Prostate gland (tissue), 2 donors: ENCODE measurements around the gene SRRD. TPM values are rescaled to one million over a fixed set of nuclear protein-coding genes. Genes with fewer than 3 reads are reported as not detected.
"Not testable (repeated sequence)": the region's sequence is repeated elsewhere in the genome, so short reads cannot be mapped to it uniquely, and the experiment has no call there.

ENCODE experiments used
- DNase-seq: peaks from one replicate; pipeline ENCODE4 v3.0.0-alpha.2; 2019; ENCODE audit warnings: low spot score
- H3K27ac ChIP-seq, 2 donors: fragments of 200-600 bp; sonication (generic); 2 replicates each; pipeline ENCODE4 v1.5.1; 2017 to 2019
- H3K27me3 ChIP-seq: fragments of 200-600 bp; sonication (generic); replicated peaks from 2 replicates; pipeline ENCODE4 v1.5.1; 2019; ENCODE audit not compliant: insufficient read depth
- H3K36me3 ChIP-seq, 2 donors: fragments of 200-600 bp; sonication (generic); 1 replicate in 1 of 2; 2 replicates in 1 of 2; pipeline versions ENCODE4 v1.5.1 to v1.8.1; 2017 to 2019
- H3K4me1 ChIP-seq: fragments of 200-600 bp; sonication (generic); replicated peaks from 2 replicates; pipeline ENCODE4 v1.5.1; 2019
- H3K4me3 ChIP-seq, 2 donors: fragments of 200-600 bp; sonication (generic); 2 replicates each; pipeline ENCODE4 v1.5.1; 2017 to 2019
- H3K9me3 ChIP-seq: fragments of 200-600 bp; sonication (generic); 2 replicates; pipeline ENCODE4 v1.5.1; 2017
- POLR2A ChIP-seq: fragments of 450-650 bp; IDR thresholded peaks from one replicate; pipeline ENCODE4 v1.6.1; 2016; ENCODE audit warnings: antibody characterized with exemption, mild to moderate bottlenecking
- POLR2AphosphoS5 ChIP-seq: sonication (generic); formaldehyde crosslinking; IDR thresholded peaks from one replicate; pipeline ENCODE4 v1.6.1; 2017; ENCODE audit warnings: antibody characterized with exemption
- WGBS: methylation state at CpG from one replicate; pipeline ENCODE4 v1.1.5; 2018; 5-methylcytosine and 5-hydroxymethylcytosine counted together
- intact Hi-C: fragments of 100-400 bp; cut with DNase I; formaldehyde crosslinking; loops from one replicate; pipeline ENCODE4 v1.14.2; 2022
- total RNA-seq, 2 donors: library from RNA; depleted of rRNA; stranded (reverse); fragments of >200 nt; gene quantifications; one replicate each; pipeline ENCODE4 v1.1.0, GENCODE V29; 2016
- TF ChIP-seq, protein P1 (sequence below), 4 experiments: fragments of 200-600 bp in 2 of 4; fragments of 450-650 bp in 2 of 4; sonication (generic) in 2 of 4; IDR thresholded peaks; 1 replicate in 3 of 4; 2 replicates in 1 of 4; pipeline ENCODE4 v1.5.1; 2016 to 2019; ENCODE audit warnings: antibody characterized with exemption in 4 of 4, mild to moderate bottlenecking in 2 of 4, moderate library complexity in 2 of 4

Gene SRRD
- total RNA-seq, 2 donors from 2014 or later: 15.2 to 24.4 TPM

GRCh38 chr22:26525946-26526564 lies 42.4 kb downstream of the SRRD start:
- H3K36me3 ChIP-seq: no peaks in the 10 kb centered on the region
- TF ChIP-seq, protein P1, sequence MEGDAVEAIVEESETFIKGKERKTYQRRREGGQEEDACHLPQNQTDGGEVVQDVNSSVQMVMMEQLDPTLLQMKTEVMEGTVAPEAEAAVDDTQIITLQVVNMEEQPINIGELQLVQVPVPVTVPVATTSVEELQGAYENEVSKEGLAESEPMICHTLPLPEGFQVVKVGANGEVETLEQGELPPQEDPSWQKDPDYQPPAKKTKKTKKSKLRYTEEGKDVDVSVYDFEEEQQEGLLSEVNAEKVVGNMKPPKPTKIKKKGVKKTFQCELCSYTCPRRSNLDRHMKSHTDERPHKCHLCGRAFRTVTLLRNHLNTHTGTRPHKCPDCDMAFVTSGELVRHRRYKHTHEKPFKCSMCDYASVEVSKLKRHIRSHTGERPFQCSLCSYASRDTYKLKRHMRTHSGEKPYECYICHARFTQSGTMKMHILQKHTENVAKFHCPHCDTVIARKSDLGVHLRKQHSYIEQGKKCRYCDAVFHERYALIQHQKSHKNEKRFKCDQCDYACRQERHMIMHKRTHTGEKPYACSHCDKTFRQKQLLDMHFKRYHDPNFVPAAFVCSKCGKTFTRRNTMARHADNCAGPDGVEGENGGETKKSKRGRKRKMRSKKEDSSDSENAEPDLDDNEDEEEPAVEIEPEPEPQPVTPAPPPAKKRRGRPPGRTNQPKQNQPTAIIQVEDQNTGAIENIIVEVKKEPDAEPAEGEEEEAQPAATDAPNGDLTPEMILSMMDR (IDR thresholded peaks at IDR 0.05): no peak
- TF ChIP-seq POLR2AphosphoS5 (no peak), POLR2A (no peak)
- WGBS: 87% methylated on average over 7 of the region's 7 CpGs

DNA sequence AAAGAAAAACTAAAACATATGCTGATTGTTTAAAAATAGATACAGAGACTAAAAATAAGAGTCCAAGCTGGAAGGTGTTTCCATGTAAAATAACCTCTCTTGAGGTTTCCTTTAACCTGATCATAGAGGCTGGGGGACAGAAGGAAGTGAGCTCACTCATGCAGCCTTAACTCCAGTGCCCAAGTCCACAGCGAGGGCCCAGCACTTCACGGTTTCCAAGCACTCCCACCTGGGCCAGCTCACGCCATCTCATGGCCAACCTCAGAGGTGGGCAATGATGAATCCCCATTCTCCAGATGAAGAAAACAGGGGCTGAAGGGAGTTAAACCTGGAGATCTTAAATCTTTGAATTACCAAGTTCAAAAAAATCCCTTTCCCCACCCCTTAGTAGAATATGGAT lies 43.5 kb downstream of the SRRD start:
- 88% methylated on average over 3 of the region's 3 CpGs for WGBS
- H3K9me3 ChIP-seq: no peaks in the 10 kb centered on the region
- H3K36me3 ChIP-seq: no peaks in the 10 kb centered on the region
- no peak for TF ChIP-seq POLR2AphosphoS5
- TF ChIP-seq, protein P1 (IDR thresholded peaks at IDR 0.05): no peak
- TF ChIP-seq POLR2A: no peak
- no peak overlapping the region for H3K27ac ChIP-seq
- intact Hi-C loops: no loop called here
- H3K27me3 ChIP-seq: no peaks in the 10 kb centered on the region
- H3K4me3 ChIP-seq: no peak overlapping the region
- no peak for DNase-seq
- no peaks in the 10 kb centered on the region for H3K4me1 ChIP-seq

More at GRCh38 chr22:26525946-26526564, 42.4 kb downstream of the SRRD start:
- no peak for DNase-seq
- intact Hi-C loops: no loop called here
- no peaks in the 10 kb centered on the region for H3K4me1 ChIP-seq
- no peak overlapping the region for H3K27ac ChIP-seq
- H3K4me3 ChIP-seq: no peak overlapping the region
- H3K9me3 ChIP-seq: no peaks in the 10 kb centered on the region
- H3K27me3 ChIP-seq: no peaks in the 10 kb centered on the region

GRCh38 chr22:26527574-26528465 lies 44.1 kb downstream of the SRRD start:
- Histone ChIP-seq H3K27ac (no peak overlapping the region), H3K9me3 (no peaks in the 10 kb centered on the region), H3K27me3 (no peaks in the 10 kb centered on the region), H3K4me1 (no peaks in the 10 kb centered on the region), H3K36me3 (no peaks in the 10 kb centered on the region), H3K4me3 (no peak overlapping the region)
- intact Hi-C loops: no loop called here
- no peak for DNase-seq
- 83% methylated on average over 15 of the region's 15 CpGs for WGBS
- TF ChIP-seq, protein P1 (IDR thresholded peaks at IDR 0.05): no peak
- TF ChIP-seq POLR2A (no peak), POLR2AphosphoS5 (no peak)

DNA sequence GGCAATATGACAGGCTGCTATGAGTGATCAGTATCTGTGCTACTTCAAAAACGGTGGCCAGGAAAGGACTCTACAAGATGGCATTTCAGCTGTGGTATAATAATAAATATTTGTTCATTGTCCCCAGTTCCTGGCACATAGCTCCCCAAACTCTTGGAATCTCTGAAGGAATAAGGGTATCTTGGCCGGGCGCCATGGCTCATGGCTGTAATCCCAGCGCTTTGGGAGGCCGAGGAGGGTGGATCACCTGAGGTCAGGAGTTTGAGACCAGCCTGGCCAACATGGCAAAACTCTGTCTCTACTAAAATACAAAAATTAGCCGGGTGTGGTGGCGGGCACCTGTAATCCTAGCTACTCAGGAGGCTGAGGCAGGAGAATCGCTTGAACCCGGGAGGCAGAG lies 44.8 kb downstream of the SRRD start:
- H3K27me3 ChIP-seq, H3K4me3 ChIP-seq, H3K27ac ChIP-seq, H3K4me1 ChIP-seq, intact Hi-C loops, DNase-seq, H3K36me3 ChIP-seq, H3K9me3 ChIP-seq: not testable (repeated sequence)
- 91% methylated on average over 9 of the region's 9 CpGs for WGBS

DNA sequence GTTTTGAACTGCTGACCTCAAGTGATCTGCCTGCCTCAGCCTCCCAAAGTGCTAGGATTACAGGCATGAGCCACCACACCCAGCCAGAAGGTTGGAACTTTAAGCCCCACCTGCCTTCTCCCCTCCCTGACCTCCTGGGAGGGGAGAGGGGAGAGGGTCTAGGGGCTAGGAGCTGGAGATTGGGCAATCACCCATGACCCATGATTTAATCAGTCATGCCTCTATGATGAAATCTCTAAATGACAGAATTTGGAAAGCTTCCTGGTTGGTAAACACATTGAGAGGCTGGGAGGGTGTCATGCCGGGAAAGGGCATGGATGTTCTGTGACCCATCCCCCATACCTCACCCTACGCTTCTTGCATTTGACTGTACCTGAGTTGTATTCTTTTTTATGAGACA lies 45.7 kb downstream of the SRRD start:
- WGBS: 51% methylated on average over 2 of the region's 2 CpGs
- TF ChIP-seq POLR2AphosphoS5: peak; percentile 53
- TF ChIP-seq, protein P1 (IDR thresholded peaks at IDR 0.05): no peak
- Histone ChIP-seq H3K4me1 (no peaks in the 10 kb centered on the region), H3K27ac (no peak overlapping the region), H3K9me3 (no peaks in the 10 kb centered on the region), H3K27me3 (no peaks in the 10 kb centered on the region), H3K4me3 (no peak overlapping the region), H3K36me3 (no peaks in the 10 kb centered on the region)
- DNase-seq: no peak
- intact Hi-C loops: no loop called here
